Keratinocyte (primary cell): ENCODE measurements around the gene LTBR.

Experiments used
- EZH2 ChIP-seq: IDR thresholded peaks from one replicate; pipeline ENCODE4 v1.6.1; 2012; ENCODE audit warnings: inconsistent platforms, mild to moderate bottlenecking, low read length, moderate library complexity
- TF ChIP-seq, protein P1 (sequence below), 3 experiments: IDR thresholded peaks in 1 of 3; conservative IDR thresholded peaks in 1 of 3; optimal IDR thresholded peaks in 1 of 3; 2 replicates in 2 of 3; 3 replicates in 1 of 3; pipeline versions ENCODE3 to v1.5.1; 2011; ENCODE audit warnings: low read length in 3 of 3, mild to moderate bottlenecking in 3 of 3, moderate library complexity in 2 of 3, control low read depth in 1 of 3, inconsistent platforms in 1 of 3; ENCODE audit not compliant: insufficient read depth in 2 of 3; ENCODE audit errors: extremely low read depth in 1 of 3

DNA sequence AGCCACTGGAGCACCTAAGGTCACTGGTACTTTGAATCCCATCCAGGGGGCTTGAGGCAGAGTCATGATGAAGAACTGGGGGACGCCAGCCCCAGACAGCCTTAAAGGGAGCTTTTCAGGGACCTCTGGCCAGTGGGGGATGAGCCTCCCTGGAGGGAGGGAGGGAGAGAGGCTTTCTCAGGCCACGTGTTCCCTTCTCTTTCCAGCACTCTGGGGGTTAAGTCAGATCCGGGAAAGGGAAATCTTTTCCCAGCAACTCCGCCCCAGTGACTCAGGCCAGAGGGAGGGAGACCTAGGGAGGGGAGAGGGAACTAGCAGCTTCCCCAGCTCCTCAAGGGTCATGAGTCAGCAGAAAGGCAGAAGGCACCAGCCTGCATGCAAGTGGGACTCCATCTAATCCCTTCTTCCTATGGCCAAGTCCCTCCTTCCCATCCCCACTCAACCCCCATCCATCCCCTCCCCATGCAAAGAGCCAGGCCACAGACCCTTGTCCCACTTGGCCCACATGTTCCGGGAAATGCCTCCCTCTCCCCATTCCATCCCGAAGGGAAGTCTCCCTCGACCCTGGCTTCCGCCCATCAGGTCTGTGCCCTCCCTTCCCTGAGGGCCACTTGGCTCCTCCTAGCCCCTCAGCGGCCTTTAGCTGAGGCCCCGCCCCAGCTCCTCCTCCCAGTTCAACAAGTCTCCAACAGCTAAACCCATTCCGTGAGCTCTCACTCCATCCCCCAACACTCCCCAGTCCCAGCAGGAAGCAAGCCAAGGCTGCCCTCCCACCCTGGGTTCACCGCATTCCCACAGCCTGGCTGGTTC lies 47.7 kb upstream of the LTBR start:
- TF ChIP-seq, protein P1, sequence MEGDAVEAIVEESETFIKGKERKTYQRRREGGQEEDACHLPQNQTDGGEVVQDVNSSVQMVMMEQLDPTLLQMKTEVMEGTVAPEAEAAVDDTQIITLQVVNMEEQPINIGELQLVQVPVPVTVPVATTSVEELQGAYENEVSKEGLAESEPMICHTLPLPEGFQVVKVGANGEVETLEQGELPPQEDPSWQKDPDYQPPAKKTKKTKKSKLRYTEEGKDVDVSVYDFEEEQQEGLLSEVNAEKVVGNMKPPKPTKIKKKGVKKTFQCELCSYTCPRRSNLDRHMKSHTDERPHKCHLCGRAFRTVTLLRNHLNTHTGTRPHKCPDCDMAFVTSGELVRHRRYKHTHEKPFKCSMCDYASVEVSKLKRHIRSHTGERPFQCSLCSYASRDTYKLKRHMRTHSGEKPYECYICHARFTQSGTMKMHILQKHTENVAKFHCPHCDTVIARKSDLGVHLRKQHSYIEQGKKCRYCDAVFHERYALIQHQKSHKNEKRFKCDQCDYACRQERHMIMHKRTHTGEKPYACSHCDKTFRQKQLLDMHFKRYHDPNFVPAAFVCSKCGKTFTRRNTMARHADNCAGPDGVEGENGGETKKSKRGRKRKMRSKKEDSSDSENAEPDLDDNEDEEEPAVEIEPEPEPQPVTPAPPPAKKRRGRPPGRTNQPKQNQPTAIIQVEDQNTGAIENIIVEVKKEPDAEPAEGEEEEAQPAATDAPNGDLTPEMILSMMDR (optimal IDR thresholded peaks at IDR 0.05 in 1 of 3, IDR thresholded peaks at IDR 0.05 in 1 of 3, conservative IDR thresholded peaks at IDR 0.05 in 1 of 3; ENCODE audit: extremely low read depth in 1 of 3, insufficient read depth in 2 of 3, low read length in 3 of 3) = no peak
- no peak for TF ChIP-seq EZH2
